ENCODE measurements around the gene CD320.
A peak's percentile ranks its signal among the peaks of the same experiment; 100 is the strongest.

The CD320 gene

DNA sequence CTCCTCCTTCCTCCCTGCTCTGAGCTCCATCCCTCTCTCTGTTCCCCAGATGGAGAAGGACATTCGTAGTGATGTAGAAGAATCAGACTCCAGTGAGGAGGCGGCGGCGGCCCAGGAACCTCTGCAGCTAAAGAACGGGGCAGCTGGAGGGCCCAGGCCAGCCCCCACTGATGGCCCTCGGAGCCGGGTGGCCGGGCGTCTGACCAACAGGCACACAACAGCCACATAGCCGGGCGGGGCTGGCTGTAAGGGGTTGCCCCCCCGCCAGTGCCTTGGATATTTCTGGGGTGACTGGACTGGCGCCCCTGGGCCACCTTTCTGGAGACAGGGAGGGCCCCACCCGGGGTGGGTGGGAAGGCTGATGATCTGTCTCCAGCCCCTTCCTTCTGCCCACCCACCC, 46.3 kb downstream of the CD320 start:
- POLR2A ChIA-PET (ENCODE audit: low non-redundant PET) = no interaction called here
- no peak for DNase-seq (ENCODE audit: low spot score)

GRCh38 chr19:8261347-8261746, 46.8 kb downstream of the CD320 start:
- DNase-seq (ENCODE audit: low spot score) = no peak
- ChIA-PET POLR2A (ENCODE audit: low non-redundant PET) (interaction anchor here (0.6 kb wide), 1 partner anchor 26 kb away, joined by 8 read pairs; no protein-coding TSS in a partner anchor), CTCF (interaction anchor here (0.8 kb wide), 1 partner anchor 103 kb away, joined by 3 read pairs; no protein-coding TSS in a partner anchor)
- TF ChIP-seq CTCF (conservative IDR thresholded peaks at IDR 0.05; ENCODE audit: low read depth) = no peak
- no peak overlapping the region for H3K27ac ChIP-seq

More for the DNA sequence above, 46.3 kb downstream of the CD320 start:
- no peak overlapping the region for H3K27ac ChIP-seq
- CTCF ChIA-PET = no interaction called here
- no peak for TF ChIP-seq CTCF (conservative IDR thresholded peaks at IDR 0.05; ENCODE audit: low read depth)

GRCh38 chr19:8259922-8260247, 48.3 kb downstream of the CD320 start:
- CTCF ChIA-PET = no interaction called here
- no peak overlapping the region for H3K27ac ChIP-seq
- POLR2A ChIA-PET (ENCODE audit: low non-redundant PET) = no interaction called here

DNA sequence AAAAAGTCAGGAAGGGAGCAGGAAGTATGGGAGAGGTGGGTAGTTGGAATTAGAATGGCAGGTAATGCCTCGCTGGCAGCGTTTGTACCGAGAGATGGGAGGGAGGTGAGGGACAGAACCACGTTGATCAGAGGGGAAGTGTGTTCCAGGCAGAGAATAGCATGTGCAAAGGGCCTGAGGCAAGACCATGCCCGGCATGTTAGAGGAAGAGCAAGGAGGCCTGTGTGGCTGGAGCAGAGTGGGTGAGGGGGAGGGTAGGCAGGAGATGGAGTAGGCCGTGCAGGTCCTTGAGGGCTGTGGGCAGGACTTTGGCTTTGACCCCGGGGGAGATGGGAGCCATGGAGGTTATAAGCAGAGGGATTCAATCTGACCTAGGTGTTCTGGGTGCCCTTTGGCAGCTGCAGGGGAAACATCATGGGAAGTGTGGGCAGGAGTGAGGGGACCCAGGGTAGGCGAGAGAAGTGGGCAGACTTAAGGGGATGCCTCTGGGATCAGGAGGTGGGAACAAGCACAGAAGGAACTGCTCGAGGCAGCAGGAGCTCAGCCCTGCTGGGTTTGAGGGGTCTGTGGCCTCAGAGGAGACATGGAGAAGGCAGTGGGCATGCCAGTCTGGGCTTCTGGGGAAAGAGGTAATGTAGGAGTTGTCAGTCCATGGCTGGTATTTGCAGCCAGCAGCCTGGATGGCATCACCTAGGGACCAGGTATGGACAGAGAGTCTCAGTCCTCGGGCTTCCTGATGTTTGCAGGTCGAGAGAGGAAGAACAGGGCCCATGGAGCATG, 48.8 kb downstream of the CD320 start:
- POLR2A ChIA-PET (ENCODE audit: low non-redundant PET) = no interaction called here

More at GRCh38 chr19:8259922-8260247, 48.3 kb downstream of the CD320 start:
- no peak for TF ChIP-seq CTCF (conservative IDR thresholded peaks at IDR 0.05; ENCODE audit: low read depth)
- DNase-seq (ENCODE audit: low spot score) = no peak

GRCh38 chr19:8257052-8257443, 51.1 kb downstream of the CD320 start:
- POLR2A ChIA-PET (ENCODE audit: low non-redundant PET) = no interaction called here
- peak; percentile 45 for DNase-seq (ENCODE audit: low spot score)
- H3K27ac ChIP-seq = peak overlapping the region; percentile 5; the same call in 1 of the 2 replicates
- CTCF ChIA-PET = no interaction called here
- TF ChIP-seq CTCF (conservative IDR thresholded peaks at IDR 0.05; ENCODE audit: low read depth) = no peak

More for the DNA sequence above, 48.8 kb downstream of the CD320 start:
- H3K27ac ChIP-seq = no peak overlapping the region
- CTCF ChIA-PET = no interaction called here
- DNase-seq (ENCODE audit: low spot score) = no peak
- TF ChIP-seq CTCF (conservative IDR thresholded peaks at IDR 0.05; ENCODE audit: low read depth) = no peak

- ChIA-PET POLR2A (ENCODE audit: low non-redundant PET) (no interaction called here), CTCF (interaction anchor here (1.1 to 1.5 kb wide), 2 partner anchors 98 to 312 kb away, joined by 4 read pairs; no protein-coding TSS in a partner anchor)
- DNase-seq (ENCODE audit: low spot score) = no peak
- TF ChIP-seq CTCF (conservative IDR thresholded peaks at IDR 0.05; ENCODE audit: low read depth) = no peak
- 0 out of 2 replicates have a peak overlapping the region, but pooled peaks have one; percentile 5 for H3K27ac ChIP-seq
Measured at GRCh38 chr19:8256276-8257051, 51.7 kb downstream of the CD320 start.

Measured in RWPE1 (cell line).